IMR-90 (cell line): Measurements from ENCODE around the gene PXK. TPM values are rescaled to one million over a fixed set of nuclear protein-coding genes. Genes with fewer than 3 reads are reported as not detected.

Experiments used
- ATAC-seq: fragments of 200-7000 bp; cut with Tn5 transposase; 2 replicates; pipeline ENCODE4 v1.9.1; 2020; ENCODE audit warnings: low read depth, mild to moderate bottlenecking, moderate library complexity
- BruUV-seq: library from RNA; stranded (reverse); fragments of 400-500 nt; replicated peaks from 2 replicates; lab custom pipeline; 2021; lab: Mats Ljungman, UMichigan
- CTCF ChIA-PET: fragments of 300-600 bp; formaldehyde crosslinking; extraction: SDS; loops from one replicate; lab custom pipeline; 2021; ENCODE audit warnings: antibody characterized with exemption; lab: Yijun Ruan, JAX
- POLR2A ChIA-PET: fragments of 300-600 bp; sonication (Branson Sonifier 250); formaldehyde crosslinking; loops from one replicate; lab custom pipeline; 2022; ENCODE audit warnings: antibody characterized with exemption; ENCODE audit not compliant: unreplicated experiment; lab: Charles Lee
- DNase-seq: peaks from one replicate; pipeline ENCODE4 v3.0.0; 2013
- H2AFZ ChIP-seq: replicated peaks from 2 replicates; pipeline ENCODE3; 2013; ENCODE audit warnings: low read length, mild to moderate bottlenecking; ENCODE audit not compliant: poor library complexity
- H2AK5ac ChIP-seq: 2 replicates; pipeline ENCODE4 v1.6.1; 2013; ENCODE audit warnings: low read depth, low read length, inconsistent platforms
- H2AK9ac ChIP-seq: replicated peaks from 2 replicates; pipeline ENCODE3; 2013; ENCODE audit warnings: mild to moderate bottlenecking, low read depth, low read length, moderate library complexity; ENCODE audit not compliant: poor library complexity
- H2BK120ac ChIP-seq: 2 replicates; pipeline ENCODE4 v1.6.1; 2013; ENCODE audit warnings: low read depth, low read length, inconsistent platforms
- H2BK15ac ChIP-seq: 3 replicates; pipeline ENCODE4 v1.6.1; 2013; ENCODE audit warnings: low read depth, low read length, inconsistent platforms
- H2BK20ac ChIP-seq: 2 replicates; pipeline ENCODE4 v1.6.1; 2013; ENCODE audit warnings: low read depth, mild to moderate bottlenecking, inconsistent platforms, low read length, moderate library complexity
- H2BK5ac ChIP-seq: 2 replicates; pipeline ENCODE4 v1.6.1; 2013; ENCODE audit warnings: mild to moderate bottlenecking, low read depth, low read length, inconsistent platforms; ENCODE audit not compliant: poor library complexity, severe bottlenecking
- H3K14ac ChIP-seq: replicated peaks from 2 replicates; pipeline ENCODE4 v1.6.1; 2013; ENCODE audit warnings: low read depth, low read length, inconsistent platforms
- H3K18ac ChIP-seq: 2 replicates; pipeline ENCODE4 v1.6.1; 2013; ENCODE audit warnings: low read depth, low read length, control low read depth
- H3K23ac ChIP-seq: 2 replicates; pipeline ENCODE4 v1.6.1; 2013; ENCODE audit warnings: low read depth, low read length, inconsistent platforms
- H3K27ac ChIP-seq: 2 replicates; pipeline ENCODE4 v1.5.1; 2013; ENCODE audit warnings: mild to moderate bottlenecking, control low read depth, low read length; ENCODE audit not compliant: insufficient read depth
- H3K27me3 ChIP-seq: 2 replicates; pipeline ENCODE4 v1.6.1; 2013; ENCODE audit warnings: low read length; ENCODE audit not compliant: control insufficient read depth, insufficient read depth
- H3K36me3 ChIP-seq: 2 replicates; pipeline ENCODE4 v1.6.1; 2013; ENCODE audit warnings: low read length, mixed read lengths; ENCODE audit not compliant: control insufficient read depth, insufficient read depth
- H3K4ac ChIP-seq: 2 replicates; pipeline ENCODE4 v1.6.1; 2013; ENCODE audit warnings: low read depth, low read length, inconsistent platforms
- H3K4me1 ChIP-seq: 2 replicates; pipeline ENCODE4 v1.6.1; 2013; ENCODE audit warnings: low read length, mixed read lengths; ENCODE audit not compliant: control insufficient read depth, insufficient read depth
- H3K4me2 ChIP-seq: 2 replicates; pipeline ENCODE4 v1.6.1; 2013; ENCODE audit warnings: low read depth, mild to moderate bottlenecking, control low read depth, low read length, moderate library complexity
- H3K4me3 ChIP-seq: 2 replicates; pipeline ENCODE4 v1.5.1; 2013; ENCODE audit warnings: low read depth, mild to moderate bottlenecking, control low read depth, low read length, moderate library complexity; ENCODE audit not compliant: insufficient read depth
- H3K56ac ChIP-seq: 2 replicates; pipeline ENCODE4 v1.6.1; 2013; ENCODE audit warnings: low read length, inconsistent platforms; ENCODE audit not compliant: insufficient read depth; ENCODE audit errors: extremely low read depth
- H3K79me1 ChIP-seq, 2 experiments: 2 replicates each; pipeline ENCODE4 v1.6.1; 2013; ENCODE audit warnings: low read length in 2 of 2, inconsistent platforms in 1 of 2, low read depth in 1 of 2
- H3K9ac ChIP-seq: 2 replicates; pipeline ENCODE4 v1.6.1; 2013; ENCODE audit warnings: low read depth, low read length, control low read depth
- H3K9me1 ChIP-seq: 2 replicates; pipeline ENCODE4 v1.6.1; 2013; ENCODE audit warnings: low read length, inconsistent platforms; ENCODE audit not compliant: insufficient read depth
- H3K9me3 ChIP-seq: 2 replicates; pipeline ENCODE4 v1.6.1; 2013; ENCODE audit warnings: low read length; ENCODE audit not compliant: control insufficient read depth, insufficient read depth
- H4K20me1 ChIP-seq: 2 replicates; pipeline ENCODE4 v1.6.1; 2013; ENCODE audit warnings: low read length, inconsistent platforms; ENCODE audit not compliant: insufficient read depth
- H4K5ac ChIP-seq: 2 replicates; pipeline ENCODE4 v1.6.1; 2013; ENCODE audit warnings: mild to moderate bottlenecking, low read depth, low read length, control low read depth
- H4K8ac ChIP-seq, 2 experiments: 2 replicates each; pipeline ENCODE4 v1.6.1; 2013; ENCODE audit warnings: low read depth in 2 of 2, low read length in 2 of 2, control low read depth in 1 of 2, inconsistent platforms in 1 of 2
- H4K91ac ChIP-seq: 2 replicates; pipeline ENCODE4 v1.6.1; 2013; ENCODE audit warnings: low read depth, low read length, inconsistent platforms; ENCODE audit not compliant: insufficient read depth
- CEBPB ChIP-seq: IDR thresholded peaks from 2 replicates; pipeline ENCODE4 v1.6.1; 2012; ENCODE audit warnings: low read depth, low read length, improper control_type of control experiment
- CHD1 ChIP-seq: IDR thresholded peaks from 2 replicates; pipeline ENCODE4 v1.6.1; 2012; ENCODE audit warnings: low read depth, low read length, improper control_type of control experiment
- FOS ChIP-seq: fragments of 150-350 bp; IDR thresholded peaks from 2 replicates; pipeline ENCODE4 v1.6.1; 2016; ENCODE audit warnings: low read depth, low read length
- MAFK ChIP-seq: IDR thresholded peaks from 2 replicates; pipeline ENCODE4 v1.6.1; 2012; ENCODE audit warnings: low read depth, low read length, improper control_type of control experiment
- MXI1 ChIP-seq: IDR thresholded peaks from 2 replicates; pipeline ENCODE4 v1.6.1; 2012; ENCODE audit warnings: low read depth, mild to moderate bottlenecking, low read length, moderate library complexity, borderline replicate concordance
- POLR2A ChIP-seq: IDR thresholded peaks from 2 replicates; pipeline ENCODE4 v1.6.1; 2012; ENCODE audit warnings: mild to moderate bottlenecking, low read depth, low read length
- RAD21 ChIP-seq: IDR thresholded peaks from 2 replicates; pipeline ENCODE4 v1.6.1; 2012; ENCODE audit warnings: low read length, improper control_type of control experiment
- RCOR1 ChIP-seq: IDR thresholded peaks from 2 replicates; pipeline ENCODE4 v1.6.1; 2012; ENCODE audit warnings: mild to moderate bottlenecking, low read length, improper control_type of control experiment; ENCODE audit not compliant: insufficient replicate concordance
- RFX5 ChIP-seq: IDR thresholded peaks from 2 replicates; pipeline ENCODE4 v1.8.0; 2012; ENCODE audit warnings: low read depth, mild to moderate bottlenecking, low read length, moderate library complexity
- WGBS, 2 experiments: methylation state at CpG; one replicate each; pipeline versions ENCODE4 v1.1.5 to v1.1.7; 2013; ENCODE audit warnings: missing lambda C conversion rate in 2 of 2; ENCODE audit not compliant: insufficient read length in 1 of 2; ENCODE audit errors: extremely low coverage in 2 of 2; 5-methylcytosine and 5-hydroxymethylcytosine counted together
- dilution Hi-C: fragments of 300-500 bp; cut with HindIII; formaldehyde crosslinking; loops from one replicate; pipeline ENCODE4 v1.14.3; 2018; ENCODE audit warnings: low sequenced_read_pairs; ENCODE audit not compliant: unreplicated experiment
- in situ Hi-C: fragments of 300-500 bp; cut with MboI; formaldehyde crosslinking; loops from 3 replicates; pipeline ENCODE4 v1.14.3; 2019; ENCODE audit warnings: low sequenced_read_pairs, inconsistent platforms, mixed read lengths
- intact Hi-C: fragments of 100-400 bp; cut with micrococcal nuclease; formaldehyde crosslinking; loops from 2 replicates; pipeline ENCODE4 v1.10.0; 2022
- polyA plus RNA-seq, 3 experiments: library from polyadenylated mRNA; depleted of rRNA; stranded (reverse); fragments of >200 nt; gene quantifications; 2 replicates each; pipeline ENCODE4 v1.2.3, GENCODE V29; 2012; ENCODE audit warnings: low replicate concordance in 1 of 3
- total RNA-seq: library from RNA; depleted of rRNA; stranded (reverse); fragments of >200 nt; gene quantifications from 2 replicates; pipeline ENCODE4 v1.2.3, GENCODE V29; 2012
- TF ChIP-seq, protein P1 (sequence below): fragments of 150-350 bp; IDR thresholded peaks from 2 replicates; pipeline ENCODE4 v1.6.1; 2016; ENCODE audit warnings: low read depth, mild to moderate bottlenecking, low read length, moderate library complexity, borderline replicate concordance
- TF ChIP-seq, protein P2 (sequence below): fragments of 150-350 bp; IDR thresholded peaks from 2 replicates; pipeline ENCODE4 v1.6.1; 2017; ENCODE audit warnings: mild to moderate bottlenecking, antibody characterized with exemption, low read length, low read depth

PXK gene
- total and polyA plus RNA-seq, 2 of the 4 experiments (the other 2 are of a cell fraction): 14.3 to 17.7 TPM

DNA sequence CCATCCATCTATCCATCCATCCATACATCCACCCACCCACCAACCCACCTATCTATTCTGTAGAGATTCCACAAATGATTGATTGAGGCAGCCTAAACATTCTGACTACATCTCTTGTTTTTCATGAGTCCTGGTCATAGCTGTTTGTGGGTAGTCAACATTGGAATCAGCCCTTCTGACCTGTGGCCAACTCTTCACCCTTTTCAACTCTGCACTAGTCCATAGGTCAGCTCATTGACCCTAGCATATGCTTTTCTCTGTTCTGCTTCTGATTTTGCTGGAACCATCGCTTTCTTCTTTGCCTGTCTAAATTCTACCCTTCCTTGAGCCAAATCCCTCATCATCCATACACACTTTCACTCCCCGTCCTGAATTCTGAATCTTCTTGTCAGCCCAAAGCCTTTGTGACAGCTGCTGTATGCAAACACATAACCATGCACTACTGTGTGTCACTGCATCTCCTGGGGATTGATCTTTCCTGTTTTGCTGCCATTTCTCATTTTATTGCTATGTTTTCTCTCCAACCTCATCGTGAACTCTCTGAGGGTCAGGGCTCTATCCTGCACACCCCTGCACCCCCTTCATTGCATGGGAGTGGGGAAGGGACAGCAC is 142.4 kb downstream of the PXK start:
- dilution Hi-C loops: no loop called here
- H3K79me1 ChIP-seq: no peaks in the 10 kb centered on the region
- ATAC-seq: no peak

More for the DNA sequence above, 142.4 kb downstream of the PXK start:
- Histone ChIP-seq H2AK5ac (no peak overlapping the region), H3K9ac (no peak overlapping the region), H3K9me1 (peaks cover 10% of the 10 kb centered on the region), H3K4me2 (no peak overlapping the region), H3K18ac (no peak overlapping the region), H3K27ac (no peak overlapping the region), H4K5ac (no peak overlapping the region), H3K14ac (no peak overlapping the region), H3K27me3 (peaks cover 4% of the 10 kb centered on the region; the same call in 1 of the 2 replicates), H4K8ac (no peak overlapping the region), H2BK120ac (no peak overlapping the region), H2BK5ac (no peak overlapping the region), H3K56ac (no peak overlapping the region), H2BK20ac (no peak overlapping the region), H3K23ac (no peak overlapping the region), H2AFZ (no peak overlapping the region), H3K9me3 (peaks cover 4% of the 10 kb centered on the region), H3K36me3 (no peaks in the 10 kb centered on the region), H2BK15ac (no peak overlapping the region), H4K20me1 (no peaks in the 10 kb centered on the region), H3K4me1 (peaks cover 12% of the 10 kb centered on the region), H3K4ac (no peak overlapping the region), H3K4me3 (no peak overlapping the region), H2AK9ac (no peak overlapping the region), H4K91ac (no peak overlapping the region)
- in situ Hi-C loops (no loop called here), intact Hi-C loops (loop anchor here (5.0 kb wide), 1 partner anchor 38 kb away; no protein-coding TSS in a partner anchor)
- CTCF ChIA-PET: interaction anchor here (0.6 kb wide), 1 partner anchor 32 kb away, joined by 3 read pairs; no protein-coding TSS in a partner anchor
- 63% methylated on average over 2 of the region's 3 CpGs; no CpG with 5 or more reads in 1 of the 2 experiments for WGBS, 2 experiments
- no TSS peak for BruUV-seq
- DNase-seq: no peak
- POLR2A ChIA-PET: no interaction called here
- TF ChIP-seq, protein P1, sequence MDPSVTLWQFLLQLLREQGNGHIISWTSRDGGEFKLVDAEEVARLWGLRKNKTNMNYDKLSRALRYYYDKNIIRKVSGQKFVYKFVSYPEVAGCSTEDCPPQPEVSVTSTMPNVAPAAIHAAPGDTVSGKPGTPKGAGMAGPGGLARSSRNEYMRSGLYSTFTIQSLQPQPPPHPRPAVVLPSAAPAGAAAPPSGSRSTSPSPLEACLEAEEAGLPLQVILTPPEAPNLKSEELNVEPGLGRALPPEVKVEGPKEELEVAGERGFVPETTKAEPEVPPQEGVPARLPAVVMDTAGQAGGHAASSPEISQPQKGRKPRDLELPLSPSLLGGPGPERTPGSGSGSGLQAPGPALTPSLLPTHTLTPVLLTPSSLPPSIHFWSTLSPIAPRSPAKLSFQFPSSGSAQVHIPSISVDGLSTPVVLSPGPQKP: no peak
- TF ChIP-seq RCOR1: no peak
- no peak for TF ChIP-seq RAD21
- no peak for TF ChIP-seq MXI1
- TF ChIP-seq MAFK: no peak
- no peak for TF ChIP-seq FOS
- no peak for TF ChIP-seq POLR2A
- TF ChIP-seq CHD1: no peak
- TF ChIP-seq, protein P2, sequence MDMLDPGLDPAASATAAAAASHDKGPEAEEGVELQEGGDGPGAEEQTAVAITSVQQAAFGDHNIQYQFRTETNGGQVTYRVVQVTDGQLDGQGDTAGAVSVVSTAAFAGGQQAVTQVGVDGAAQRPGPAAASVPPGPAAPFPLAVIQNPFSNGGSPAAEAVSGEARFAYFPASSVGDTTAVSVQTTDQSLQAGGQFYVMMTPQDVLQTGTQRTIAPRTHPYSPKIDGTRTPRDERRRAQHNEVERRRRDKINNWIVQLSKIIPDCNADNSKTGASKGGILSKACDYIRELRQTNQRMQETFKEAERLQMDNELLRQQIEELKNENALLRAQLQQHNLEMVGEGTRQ: no peak
- TF ChIP-seq CEBPB: no peak
- no peak for TF ChIP-seq RFX5
